ENCODE results near the gene OR52K2. TPM values are rescaled to one million over a fixed set of nuclear protein-coding genes. Genes with fewer than 3 reads are reported as not detected.

Gene OR52K2
- total and polyA plus RNA-seq, 9 of the 15 experiments (the other 6 are each of a cell fraction or from before 2014, with no cell fraction given): not detected

- Histone ChIP-seq H3K4me2 (ENCODE audit: insufficient read depth, low read length) (no peak overlapping the region), H3K27ac (ENCODE audit: extremely low read depth, low read depth, low read length) (no peak overlapping the region), H3K4me1 (replicated peaks in 1 of 2; ENCODE audit: control insufficient read depth in 2 of 2, insufficient read depth in 2 of 2, low read length in 2 of 2) (peaks cover 0 to 3% of the 10 kb centered on the region in 2 experiments; a peak in 2 of 5 replicates), H3K79me2 (ENCODE audit: control insufficient read depth, insufficient read depth, low read length) (no peaks in the 10 kb centered on the region), H4K20me1 (replicated peaks; ENCODE audit: control insufficient read depth, insufficient read depth, low read length) (no peaks in the 10 kb centered on the region), H3K36me3 (ENCODE audit: control insufficient read depth, insufficient read depth, low read length) (no peaks in the 10 kb centered on the region), H3K9ac (ENCODE audit: insufficient read depth in 1 of 2, low read depth in 2 of 2, low read length in 2 of 2) (no peak overlapping the region), H3K9me3 (replicated peaks; ENCODE audit: control insufficient read depth, insufficient read depth, low read depth, low read length) (no peaks in the 10 kb centered on the region), H3K27me3 (ENCODE audit: control insufficient read depth in 2 of 2, insufficient read depth in 2 of 2, low read length in 2 of 2) (no peaks in the 10 kb centered on the region; a peak in 1 of 5 replicates), H3K9me1 (ENCODE audit: control insufficient read depth, insufficient read depth, low read length) (no peaks in the 10 kb centered on the region), H3K4me3 (no peak overlapping the region), H2AFZ (ENCODE audit: low read depth, low read length) (no peak overlapping the region)
- WGBS (ENCODE audit: insufficient coverage, low coverage, missing lambda C conversion rate): 0% methylated on average over 4 of the region's 4 CpGs
- TF ChIP-seq IRF1 (CRISPR knock-in tag; IDR thresholded peaks at IDR 0.05; ENCODE audit: borderline replicate concordance) (no peak), KDM5B (IDR thresholded peaks at IDR 0.05; ENCODE audit: insufficient replicate concordance, low read depth, low read length) (no peak), ZNF384 (IDR thresholded peaks at IDR 0.05; ENCODE audit: low read depth, low read length) (no peak), ZSCAN32 (CRISPR knock-in tag; IDR thresholded peaks at IDR 0.05) (no peak), PTBP1 (IDR thresholded peaks at IDR 0.05; ENCODE audit: low read depth, low read length) (no peak), WHSC1 (IDR thresholded peaks at IDR 0.05; ENCODE audit: low read length) (no peak)
- TF ChIP-seq, protein P1, sequence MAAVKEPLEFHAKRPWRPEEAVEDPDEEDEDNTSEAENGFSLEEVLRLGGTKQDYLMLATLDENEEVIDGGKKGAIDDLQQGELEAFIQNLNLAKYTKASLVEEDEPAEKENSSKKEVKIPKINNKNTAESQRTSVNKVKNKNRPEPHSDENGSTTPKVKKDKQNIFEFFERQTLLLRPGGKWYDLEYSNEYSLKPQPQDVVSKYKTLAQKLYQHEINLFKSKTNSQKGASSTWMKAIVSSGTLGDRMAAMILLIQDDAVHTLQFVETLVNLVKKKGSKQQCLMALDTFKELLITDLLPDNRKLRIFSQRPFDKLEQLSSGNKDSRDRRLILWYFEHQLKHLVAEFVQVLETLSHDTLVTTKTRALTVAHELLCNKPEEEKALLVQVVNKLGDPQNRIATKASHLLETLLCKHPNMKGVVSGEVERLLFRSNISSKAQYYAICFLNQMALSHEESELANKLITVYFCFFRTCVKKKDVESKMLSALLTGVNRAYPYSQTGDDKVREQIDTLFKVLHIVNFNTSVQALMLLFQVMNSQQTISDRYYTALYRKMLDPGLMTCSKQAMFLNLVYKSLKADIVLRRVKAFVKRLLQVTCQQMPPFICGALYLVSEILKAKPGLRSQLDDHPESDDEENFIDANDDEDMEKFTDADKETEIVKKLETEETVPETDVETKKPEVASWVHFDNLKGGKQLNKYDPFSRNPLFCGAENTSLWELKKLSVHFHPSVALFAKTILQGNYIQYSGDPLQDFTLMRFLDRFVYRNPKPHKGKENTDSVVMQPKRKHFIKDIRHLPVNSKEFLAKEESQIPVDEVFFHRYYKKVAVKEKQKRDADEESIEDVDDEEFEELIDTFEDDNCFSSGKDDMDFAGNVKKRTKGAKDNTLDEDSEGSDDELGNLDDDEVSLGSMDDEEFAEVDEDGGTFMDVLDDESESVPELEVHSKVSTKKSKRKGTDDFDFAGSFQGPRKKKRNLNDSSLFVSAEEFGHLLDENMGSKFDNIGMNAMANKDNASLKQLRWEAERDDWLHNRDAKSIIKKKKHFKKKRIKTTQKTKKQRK (IDR thresholded peaks at IDR 0.05; ENCODE audit: borderline replicate concordance, low read depth, low read length): no peak
- no peak for FAIRE-seq
- DNase-seq (ENCODE audit: extremely low read depth in 1 of 4, low spot score in 3 of 4): no peak
- POLR2A ChIA-PET: no interaction called here
- intact Hi-C loops (cut with micrococcal nuclease): no loop called here
- ATAC-seq: no peak
- CTCF ChIA-PET (ENCODE audit: low intra/inter-chr PET ratio): no interaction called here
- no TSS peak for BruUV-seq (replicated peaks)
- in situ Hi-C loops (cut with MboI): no loop called here
These were observed 35.2 kb downstream of the OR52K2 start for GRCh38 chr11:4484310-4484709.

All from K562 (cell line).